ENCODE results near the gene DGKD.

The DGKD gene

DNA sequence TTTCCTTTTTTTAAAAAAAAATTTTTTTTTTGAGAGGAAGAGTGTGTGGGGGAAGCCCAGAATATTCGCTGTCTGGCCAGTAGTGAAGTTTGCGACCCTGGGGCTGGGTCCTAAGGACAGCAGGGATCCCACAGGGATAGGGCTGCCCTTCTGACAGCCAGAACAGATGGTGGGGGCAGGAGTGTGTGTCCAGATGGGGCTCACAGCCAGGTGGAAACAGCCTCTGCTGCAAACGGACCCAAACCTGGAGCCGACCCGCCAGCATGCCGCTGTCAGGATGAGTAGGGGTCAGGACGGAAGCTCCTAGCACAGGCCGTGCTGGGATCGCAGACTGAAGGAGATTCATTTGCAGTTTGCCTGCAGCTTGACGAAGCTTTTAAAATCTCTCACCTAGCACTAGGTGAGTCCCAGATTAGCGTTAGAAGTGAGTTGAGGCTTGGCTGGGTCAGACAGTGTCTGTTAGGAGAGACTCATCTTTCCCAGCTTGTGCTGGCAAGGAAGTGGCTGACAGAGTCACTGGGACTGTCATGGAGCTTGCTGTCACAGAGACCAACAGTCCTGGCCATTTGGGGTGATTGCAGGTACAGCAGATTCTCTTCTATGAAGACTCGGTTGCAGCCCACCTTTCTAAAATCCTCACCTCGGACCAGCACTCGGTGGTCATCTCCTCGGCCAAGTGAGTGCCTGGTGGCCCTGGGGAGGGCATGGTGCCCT lies 93.4 kb downstream of the DGKD start:
- no peak for FAIRE-seq

DNA sequence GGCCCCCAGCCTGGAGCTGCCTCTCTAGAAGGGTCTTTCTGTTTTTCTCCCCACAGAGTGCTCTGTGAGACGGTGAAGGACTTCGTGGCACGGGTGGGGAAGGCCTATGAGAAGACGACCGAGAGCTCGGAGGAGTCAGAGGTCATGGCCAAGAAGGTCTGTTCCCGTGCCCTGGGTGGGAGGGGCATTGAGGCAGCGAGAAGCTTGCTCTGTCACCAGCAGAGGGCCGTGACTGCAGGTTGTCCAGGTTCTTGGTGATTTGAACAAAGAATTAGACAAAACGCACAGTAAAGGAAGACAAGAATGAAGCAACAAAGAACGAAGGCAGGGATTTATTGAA lies 93.9 kb downstream of the DGKD start:
- FAIRE-seq: no peak

- FAIRE-seq: no peak
Measured at GRCh38 chr2:233448575-233448974, 94.3 kb downstream of the DGKD start.

DNA sequence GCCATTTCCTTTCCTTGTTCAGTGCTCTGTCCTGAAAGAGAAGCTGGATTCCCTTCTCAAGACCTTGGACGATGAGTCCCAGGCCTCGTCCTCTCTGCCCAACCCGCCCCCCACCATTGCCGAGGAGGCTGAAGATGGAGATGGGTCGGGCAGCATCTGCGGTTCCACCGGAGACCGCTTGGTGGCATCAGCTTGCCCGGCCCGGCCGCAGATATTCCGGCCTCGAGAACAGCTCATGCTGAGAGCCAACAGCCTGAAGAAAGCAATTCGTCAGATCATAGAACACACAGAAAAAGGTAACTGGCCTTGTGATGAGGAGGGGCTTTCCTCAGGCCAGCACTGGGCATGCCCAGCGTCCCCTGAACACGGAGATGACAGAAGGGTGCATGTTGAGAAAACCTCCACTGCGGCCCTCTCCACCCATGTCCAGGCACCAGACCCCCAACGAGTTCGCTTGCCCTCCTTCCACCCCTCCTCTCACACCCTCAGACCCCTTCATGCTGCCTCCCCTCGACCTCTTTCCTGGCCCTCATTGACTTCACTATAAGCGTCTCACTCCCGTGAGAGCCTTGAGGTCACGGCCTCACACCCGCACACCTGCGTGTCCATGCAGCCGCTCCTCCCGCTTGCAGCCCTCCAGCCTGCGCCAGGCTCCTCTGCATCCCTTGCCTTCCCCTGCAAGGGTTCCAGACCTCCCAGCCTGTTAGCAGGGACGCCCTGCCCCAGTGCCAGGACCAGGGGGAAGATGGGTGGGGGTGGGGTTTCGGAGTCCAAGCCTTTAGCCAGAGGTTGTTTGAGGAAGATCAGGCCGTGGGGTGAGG lies 95.0 kb downstream of the DGKD start:
- no peak for FAIRE-seq

GRCh38 chr2:233449921-233450863 lies 95.9 kb downstream of the DGKD start:
- no peak for FAIRE-seq

GRCh38 chr2:233450864-233451575 lies 96.7 kb downstream of the DGKD start:
- FAIRE-seq: no peak

DNA sequence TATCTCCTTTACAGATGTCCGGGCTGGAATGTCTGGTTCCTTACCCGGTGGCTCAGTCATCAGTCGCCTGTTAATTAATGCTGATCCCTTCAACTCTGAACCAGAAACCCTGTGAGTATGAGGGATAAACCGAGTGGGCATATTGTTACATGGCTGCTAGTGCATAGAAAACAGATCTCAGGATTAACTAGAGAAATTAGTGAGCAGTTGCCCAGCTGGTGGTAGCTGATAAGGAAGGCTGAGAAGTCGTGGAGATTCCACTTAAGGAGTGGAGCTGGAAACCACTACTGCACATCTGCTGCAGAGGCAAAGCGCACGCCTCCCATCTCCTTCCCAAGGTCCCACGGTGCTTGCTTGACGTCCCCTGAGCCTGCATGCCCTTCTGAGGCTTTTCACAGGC lies 97.7 kb downstream of the DGKD start:
- FAIRE-seq: no peak

GRCh38 chr2:233453111-233453915 lies 99.0 kb downstream of the DGKD start:
- no peak for FAIRE-seq

DNA sequence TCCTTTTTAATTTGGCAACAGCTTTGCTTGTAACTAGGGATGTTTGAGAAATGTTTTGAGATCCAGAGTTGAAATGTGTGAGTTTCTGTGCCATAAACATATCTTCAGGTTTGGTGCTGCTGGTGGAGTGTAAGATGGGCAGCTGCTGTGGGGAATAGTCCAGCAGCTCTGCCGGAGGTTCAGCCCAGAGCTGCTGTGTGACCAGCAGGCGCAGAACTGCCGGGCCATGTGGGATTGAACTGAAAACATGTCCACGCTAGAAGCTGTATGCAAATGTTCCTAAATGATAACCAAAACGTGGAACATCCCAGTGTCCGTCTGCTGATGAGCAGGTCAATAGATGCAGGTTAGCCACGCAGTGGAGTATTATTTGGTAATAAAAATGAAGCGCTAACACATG lies 99.6 kb downstream of the DGKD start:
- no peak for FAIRE-seq

DNA sequence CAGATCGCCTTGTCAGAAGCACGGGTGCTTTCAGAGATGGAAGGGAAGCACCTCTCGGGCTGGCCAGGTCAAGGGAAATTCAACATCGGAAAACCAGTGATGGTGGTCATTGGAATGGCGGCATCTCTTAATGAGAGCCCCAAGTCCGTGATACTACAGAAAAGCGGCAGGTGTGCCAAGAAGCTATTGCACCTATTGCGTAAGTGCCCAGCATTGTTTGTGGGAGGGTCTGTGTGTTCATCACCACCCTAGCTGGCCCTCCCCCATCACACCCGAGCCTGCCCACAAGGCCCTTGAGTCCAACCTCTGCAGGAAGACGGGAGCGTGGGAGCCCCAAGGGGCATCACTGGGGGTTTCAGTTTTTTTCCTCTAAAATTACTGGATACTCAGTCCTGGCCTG lies 100.7 kb downstream of the DGKD start:
- FAIRE-seq: no peak

DNA sequence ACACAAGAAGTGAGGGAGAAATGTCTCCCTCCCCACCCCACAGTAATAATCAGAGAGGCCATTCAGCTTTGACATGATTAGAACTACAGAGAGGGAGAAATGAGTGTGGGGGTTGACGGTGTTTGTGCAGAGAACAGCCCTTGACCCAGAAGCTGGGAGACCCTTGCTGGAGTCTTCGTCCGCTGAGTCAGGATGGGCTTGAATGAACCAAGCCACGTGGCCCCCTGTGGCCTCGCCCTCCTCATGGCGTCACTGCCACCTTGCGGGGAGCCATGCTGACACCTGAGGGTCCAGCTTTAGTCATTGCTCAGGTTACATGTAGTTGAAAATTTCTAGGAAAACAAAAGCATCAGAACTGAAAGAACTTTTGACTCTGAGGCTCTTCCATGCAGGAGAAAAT lies 101.2 kb downstream of the DGKD start:
- FAIRE-seq: no peak

GRCh38 chr2:233456111-233456510 lies 101.8 kb downstream of the DGKD start:
- no peak for FAIRE-seq

- FAIRE-seq: no peak
Measured at GRCh38 chr2:233456934-233457333, 102.6 kb downstream of the DGKD start.

DNA sequence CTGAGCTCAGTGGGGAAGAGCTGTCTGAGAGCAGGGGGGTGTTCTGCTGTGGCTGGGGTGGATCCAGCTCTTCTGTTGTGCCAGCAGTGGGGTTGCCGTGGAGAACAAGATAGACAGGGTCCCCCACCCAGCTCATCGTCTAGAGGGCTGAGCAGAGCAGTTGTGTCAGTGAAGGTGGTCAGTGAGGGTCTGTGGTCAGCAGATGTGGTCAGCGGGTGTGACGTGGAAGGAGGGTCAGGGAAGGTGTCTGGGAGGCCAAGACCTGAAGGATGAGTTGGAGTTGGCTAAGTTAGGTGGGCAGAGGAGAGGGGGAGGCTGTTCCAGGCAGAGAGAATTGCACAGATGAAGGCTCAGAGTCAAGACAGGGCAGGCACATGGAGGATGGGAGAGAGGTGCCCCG lies 103.1 kb downstream of the DGKD start:
- no peak for FAIRE-seq

DNA sequence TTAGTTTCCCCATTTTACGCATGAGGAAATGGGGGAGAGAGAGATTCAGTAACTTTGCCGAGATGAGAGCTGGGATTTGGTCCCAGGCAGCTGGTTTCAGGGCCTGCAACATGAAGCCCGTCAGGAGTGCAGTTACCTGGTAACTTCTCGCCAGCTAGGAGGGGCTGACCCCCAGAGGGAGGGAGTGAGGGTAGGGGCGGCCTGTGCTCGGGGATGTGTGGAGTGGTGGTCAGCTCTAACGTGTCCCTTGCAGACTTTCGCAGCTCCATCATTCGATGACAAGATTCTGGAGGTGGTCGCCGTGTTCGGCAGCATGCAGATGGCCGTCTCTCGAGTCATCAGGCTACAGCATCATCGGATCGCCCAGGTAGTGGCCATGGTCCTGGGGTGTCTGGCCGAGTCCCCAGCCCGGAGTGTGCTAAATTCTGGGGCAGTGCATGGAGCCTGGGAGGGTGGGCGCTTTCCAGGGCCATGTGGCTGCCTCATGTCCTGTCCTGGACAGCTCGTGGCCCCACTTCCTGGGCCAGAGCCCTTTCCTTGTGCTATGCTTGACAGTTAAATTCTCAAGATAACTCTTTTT lies 103.8 kb downstream of the DGKD start:
- no peak for FAIRE-seq

- FAIRE-seq: no peak
Measured at GRCh38 chr2:233458826-233459225, 104.5 kb downstream of the DGKD start.

DNA sequence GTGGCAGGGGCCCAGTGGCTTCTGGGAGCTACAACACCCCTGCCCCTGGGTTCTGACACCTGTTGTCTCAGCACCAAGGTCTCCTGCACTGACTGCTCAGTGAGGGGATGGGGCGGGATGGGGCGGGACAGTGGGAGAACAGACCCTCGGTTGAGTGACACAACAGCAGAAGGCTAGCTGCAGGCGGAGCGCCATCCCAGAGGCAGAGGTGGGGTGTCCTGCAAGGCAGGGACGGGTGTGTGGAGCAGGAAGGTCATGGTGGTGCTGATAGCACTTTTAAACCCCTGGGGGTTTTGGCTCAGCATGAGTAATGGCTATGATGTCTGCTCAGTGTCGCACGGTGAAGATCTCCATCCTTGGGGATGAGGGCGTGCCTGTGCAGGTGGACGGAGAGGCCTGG lies 105.1 kb downstream of the DGKD start:
- FAIRE-seq: no peak

DNA sequence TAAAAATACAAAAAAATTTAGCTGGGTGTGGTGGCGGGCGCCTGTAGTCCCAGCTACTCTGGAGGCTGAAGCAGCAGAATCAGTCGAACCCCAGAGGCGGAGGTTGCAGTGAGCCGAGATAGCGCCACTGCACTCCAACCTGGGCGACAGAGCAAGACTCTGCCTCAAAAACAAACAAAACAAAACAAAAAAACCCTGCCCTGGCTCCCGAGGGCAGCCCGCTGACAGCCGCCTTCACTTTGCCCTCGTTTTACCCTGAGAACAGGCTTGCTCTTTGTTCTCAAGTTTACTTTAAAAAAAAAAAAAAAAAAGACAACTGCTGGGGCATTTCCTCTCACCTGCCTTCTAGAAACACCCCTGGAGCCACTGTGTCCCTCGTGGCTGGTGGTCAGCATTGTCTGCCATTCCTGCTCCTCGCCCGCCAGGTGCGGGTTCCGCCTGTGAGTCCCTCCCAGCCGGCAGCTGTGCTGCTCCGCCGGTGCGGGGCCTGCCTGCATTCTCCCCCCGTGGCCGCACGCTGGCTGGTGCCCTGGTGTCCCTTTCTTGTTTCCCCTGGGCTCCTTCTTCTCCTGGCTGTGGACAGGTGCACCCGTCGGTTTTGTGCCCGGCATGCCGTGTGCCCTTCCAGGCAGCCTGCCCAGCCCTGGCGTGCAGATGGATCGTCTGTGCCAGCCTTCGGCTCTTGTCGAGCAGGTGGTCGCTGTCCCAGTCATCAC lies 106.6 kb downstream of the DGKD start:
- no peak for FAIRE-seq

GRCh38 chr2:233461481-233461891 lies 107.2 kb downstream of the DGKD start:
- FAIRE-seq: no peak

DNA sequence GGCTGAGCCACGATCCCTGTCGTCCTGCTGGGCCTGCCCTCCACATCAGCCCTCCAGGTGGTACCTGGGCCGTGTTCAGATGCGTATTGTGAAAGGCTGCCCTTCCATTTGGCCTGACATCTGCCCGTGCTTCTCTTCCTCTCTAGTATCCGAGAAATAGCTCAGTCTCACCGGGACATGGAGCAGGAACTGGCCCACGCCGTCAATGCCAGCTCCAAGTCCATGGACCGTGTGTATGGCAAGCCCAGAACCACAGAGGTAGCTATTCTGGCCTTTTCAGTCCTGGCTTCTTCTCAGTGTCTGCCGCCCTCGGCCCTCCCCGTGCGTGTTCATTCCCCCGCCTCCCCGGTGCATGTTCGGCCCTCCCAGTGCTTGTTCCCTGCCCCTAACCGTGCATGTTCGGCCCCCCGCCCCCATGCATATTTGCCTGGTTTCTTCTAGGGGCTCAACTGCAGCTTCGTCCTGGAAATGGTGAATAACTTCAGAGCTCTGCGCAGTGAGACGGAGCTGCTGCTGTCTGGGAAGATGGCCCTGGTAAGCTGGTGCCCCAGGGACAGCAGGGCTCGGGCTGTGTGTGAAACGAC lies 108.0 kb downstream of the DGKD start:
- FAIRE-seq: no peak
